COLO829 (cell line): Measurements from ENCODE around the gene IL1RL1.

Experiments used
- DNase-seq: peaks from one replicate; pipeline ENCODE4 v3.0.0; 2012; ENCODE audit warnings: low spot score

Gene IL1RL1

GRCh38 chr2:102310964-102311640 lies at the start of gene IL1RL1:
TSS of gene IL1RL1 (plus strand) at chr2:102311563. CDS start at chr2:102338265, 26,702 bp downstream.
- no peak for DNase-seq

- no peak for DNase-seq
Measured at GRCh38 chr2:102262216-102263129, 48.9 kb upstream of the IL1RL1 start.

- DNase-seq: no peak
Measured at GRCh38 chr2:102264952-102265351, 46.4 kb upstream of the IL1RL1 start.

GRCh38 chr2:102266204-102266603 lies 45.2 kb upstream of the IL1RL1 start:
- no peak for DNase-seq

- no peak for DNase-seq
Measured at GRCh38 chr2:102267774-102268173, 43.6 kb upstream of the IL1RL1 start.

GRCh38 chr2:102268510-102269199 lies 42.7 kb upstream of the IL1RL1 start:
- DNase-seq: no peak

GRCh38 chr2:102269200-102269524 lies 42.2 kb upstream of the IL1RL1 start:
- DNase-seq: no peak

GRCh38 chr2:102271844-102272243 lies 39.5 kb upstream of the IL1RL1 start:
- peak; percentile 10 for DNase-seq

GRCh38 chr2:102273619-102274211 lies 37.6 kb upstream of the IL1RL1 start:
- no peak for DNase-seq

- DNase-seq: no peak
Measured at GRCh38 chr2:102276549-102277201, 34.7 kb upstream of the IL1RL1 start.

- no peak for DNase-seq
Measured at GRCh38 chr2:102277202-102277700, 34.1 kb upstream of the IL1RL1 start.

- DNase-seq: no peak
Measured at GRCh38 chr2:102278720-102279390, 32.5 kb upstream of the IL1RL1 start.

- DNase-seq: no peak
Measured at GRCh38 chr2:102279391-102279735, 32.0 kb upstream of the IL1RL1 start.

- no peak for DNase-seq
Measured at GRCh38 chr2:102282678-102283091, 28.7 kb upstream of the IL1RL1 start.

GRCh38 chr2:102283996-102284395 lies 27.4 kb upstream of the IL1RL1 start:
- no peak for DNase-seq

GRCh38 chr2:102284611-102285010 lies 26.8 kb upstream of the IL1RL1 start:
- DNase-seq: no peak

GRCh38 chr2:102285368-102285767 lies 26.0 kb upstream of the IL1RL1 start:
- no peak for DNase-seq

GRCh38 chr2:102286041-102286440 lies 25.3 kb upstream of the IL1RL1 start:
- peak; percentile 14 for DNase-seq

- DNase-seq: no peak
Measured at GRCh38 chr2:102289129-102289528, 22.2 kb upstream of the IL1RL1 start.

- no peak for DNase-seq
Measured at GRCh38 chr2:102290594-102290993, 20.8 kb upstream of the IL1RL1 start.
